OCI-LY1 (cell line): ENCODE measurements around the gene SLC27A2.

Source experiments
- H2AFZ ChIP-seq: fragments of 200-600 bp; sonication (generic), shearing (Covaris generic); 2 replicates; pipeline ENCODE4 v1.6.0; 2014; ENCODE audit warnings: antibody characterized with exemption, mild to moderate bottlenecking, low read length
- H3F3A ChIP-seq: fragments of 200-600 bp; sonication (generic), shearing (Covaris generic); 2 replicates; pipeline ENCODE4 v1.6.0; 2014; ENCODE audit warnings: mild to moderate bottlenecking, antibody characterized with exemption, low read length, moderate library complexity; ENCODE audit not compliant: insufficient read depth
- H3K27ac ChIP-seq: fragments of 200-600 bp; sonication (generic); 2 replicates; pipeline ENCODE4 v1.5.1; 2014; ENCODE audit warnings: low read length, mixed run types, mild to moderate bottlenecking, low read depth; ENCODE audit not compliant: poor library complexity, severe bottlenecking
- H3K27me3 ChIP-seq: fragments of 200-600 bp; sonication (generic); 2 replicates; pipeline ENCODE4 v1.6.0; 2014; ENCODE audit warnings: antibody characterized with exemption, mild to moderate bottlenecking, low read length, moderate library complexity; ENCODE audit not compliant: insufficient read depth
- H3K36me3 ChIP-seq: fragments of 200-600 bp; sonication (generic); 2 replicates; pipeline ENCODE4 v1.6.1; 2014; ENCODE audit warnings: mild to moderate bottlenecking, antibody characterized with exemption, low read length, moderate library complexity, mixed read lengths; ENCODE audit not compliant: insufficient read depth
- H3K4me1 ChIP-seq: fragments of 200-600 bp; sonication (generic); 2 replicates; pipeline ENCODE4 v1.5.1; 2014; ENCODE audit warnings: mild to moderate bottlenecking, low read length, moderate library complexity; ENCODE audit not compliant: insufficient read depth, severe bottlenecking
- H3K4me2 ChIP-seq: fragments of 200-600 bp; sonication (generic), shearing (Covaris generic); 2 replicates; pipeline ENCODE4 v1.6.1; 2014; ENCODE audit warnings: low read length
- H3K4me3 ChIP-seq: fragments of 200-600 bp; sonication (generic); 2 replicates; pipeline ENCODE4 v1.5.1; 2014; ENCODE audit warnings: low read length, low read depth, mild to moderate bottlenecking, mixed read lengths; ENCODE audit not compliant: poor library complexity, severe bottlenecking
- H3K79me2 ChIP-seq: fragments of 200-600 bp; shearing (Covaris generic); 2 replicates; pipeline ENCODE4 v1.6.1; 2016; ENCODE audit warnings: mixed run types, low read length, mixed read lengths; ENCODE audit not compliant: insufficient read depth
- H3K9ac ChIP-seq: fragments of 200-600 bp; sonication (generic), shearing (Covaris generic); 2 replicates; pipeline ENCODE4 v1.6.1; 2014; ENCODE audit warnings: mild to moderate bottlenecking, low read length, mixed read lengths
- H3K9me2 ChIP-seq: fragments of 200-600 bp; sonication (generic), shearing (Covaris generic); 2 replicates; pipeline ENCODE4 v1.6.1; 2014; ENCODE audit warnings: low read depth, mild to moderate bottlenecking, low read length, mixed read lengths
- H3K9me3 ChIP-seq: fragments of 200-600 bp; shearing (Covaris generic); 2 replicates; pipeline ENCODE4 v1.6.1; 2014; ENCODE audit warnings: low read length, mixed read lengths
- H4K20me1 ChIP-seq: fragments of 200-600 bp; sonication (generic), shearing (Covaris generic); 2 replicates; pipeline ENCODE4 v1.6.0; 2016; ENCODE audit warnings: mild to moderate bottlenecking, low read length; ENCODE audit not compliant: insufficient read depth
- EZH2 ChIP-seq: fragments of 200-600 bp; sonication (generic), shearing (Covaris generic); IDR thresholded peaks from 2 replicates; pipeline ENCODE4 v1.8.0; 2017; ENCODE audit warnings: borderline replicate concordance, mixed run types, mild to moderate bottlenecking, antibody characterized with exemption, low read length, moderate library complexity, mixed read lengths
- TF ChIP-seq, protein P1 (sequence below): fragments of 200-600 bp; sonication (generic), shearing (Covaris generic); IDR thresholded peaks from 2 replicates; pipeline ENCODE4 v1.5.1; 2017; ENCODE audit warnings: mild to moderate bottlenecking, antibody characterized with exemption, low read length, moderate library complexity, mixed read lengths

The SLC27A2 gene

GRCh38 chr15:50259276-50259675 is 77.3 kb downstream of the SLC27A2 start:
- no peaks in the 10 kb centered on the region for H3F3A ChIP-seq
- no peak overlapping the region for H3K4me2 ChIP-seq

DNA sequence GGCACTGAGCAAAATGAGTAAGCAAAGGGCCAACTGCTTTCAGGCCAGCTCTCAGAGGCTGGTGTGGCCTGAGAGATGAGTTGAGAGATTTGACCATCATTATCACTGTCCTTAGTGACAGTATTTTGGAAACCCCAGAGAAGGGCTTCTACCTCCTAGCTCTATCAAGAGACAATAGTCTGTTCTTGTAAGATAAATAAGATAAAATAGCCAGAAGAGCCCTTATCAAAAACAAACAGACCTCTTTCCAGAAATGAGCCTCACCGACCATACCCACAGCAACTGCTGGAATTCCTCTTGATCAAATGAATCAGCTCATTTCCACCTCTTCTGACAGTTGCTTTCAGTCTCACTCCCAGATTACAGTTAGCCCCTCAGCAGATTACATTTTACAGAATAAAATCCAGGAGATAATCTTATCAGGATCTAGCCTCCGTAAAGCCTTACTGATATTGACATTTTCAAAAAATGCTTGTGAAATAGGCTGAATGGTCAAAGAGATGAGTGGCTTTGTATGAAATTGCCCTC is 79.0 kb downstream of the SLC27A2 start:
- no peak overlapping the region for H3K27ac ChIP-seq
- no peaks in the 10 kb centered on the region for H4K20me1 ChIP-seq
- H3K79me2 ChIP-seq, result no peaks in the 10 kb centered on the region
- H3K4me2 ChIP-seq, result no peak overlapping the region
- H2AFZ ChIP-seq, result no peak overlapping the region
- no peaks in the 10 kb centered on the region for H3F3A ChIP-seq
- no peak overlapping the region for H3K4me3 ChIP-seq
- H3K9me2 ChIP-seq, result no peaks in the 10 kb centered on the region
- no peaks in the 10 kb centered on the region for H3K4me1 ChIP-seq
- no peaks in the 10 kb centered on the region for H3K9me3 ChIP-seq
- 0 out of 2 replicates have a peak, but pooled peaks cover 4% of the 10 kb centered on the region for H3K27me3 ChIP-seq
- no peak overlapping the region for H3K9ac ChIP-seq
- no peak for TF ChIP-seq EZH2
- TF ChIP-seq, protein P1, sequence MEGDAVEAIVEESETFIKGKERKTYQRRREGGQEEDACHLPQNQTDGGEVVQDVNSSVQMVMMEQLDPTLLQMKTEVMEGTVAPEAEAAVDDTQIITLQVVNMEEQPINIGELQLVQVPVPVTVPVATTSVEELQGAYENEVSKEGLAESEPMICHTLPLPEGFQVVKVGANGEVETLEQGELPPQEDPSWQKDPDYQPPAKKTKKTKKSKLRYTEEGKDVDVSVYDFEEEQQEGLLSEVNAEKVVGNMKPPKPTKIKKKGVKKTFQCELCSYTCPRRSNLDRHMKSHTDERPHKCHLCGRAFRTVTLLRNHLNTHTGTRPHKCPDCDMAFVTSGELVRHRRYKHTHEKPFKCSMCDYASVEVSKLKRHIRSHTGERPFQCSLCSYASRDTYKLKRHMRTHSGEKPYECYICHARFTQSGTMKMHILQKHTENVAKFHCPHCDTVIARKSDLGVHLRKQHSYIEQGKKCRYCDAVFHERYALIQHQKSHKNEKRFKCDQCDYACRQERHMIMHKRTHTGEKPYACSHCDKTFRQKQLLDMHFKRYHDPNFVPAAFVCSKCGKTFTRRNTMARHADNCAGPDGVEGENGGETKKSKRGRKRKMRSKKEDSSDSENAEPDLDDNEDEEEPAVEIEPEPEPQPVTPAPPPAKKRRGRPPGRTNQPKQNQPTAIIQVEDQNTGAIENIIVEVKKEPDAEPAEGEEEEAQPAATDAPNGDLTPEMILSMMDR, result no peak
- H3K36me3 ChIP-seq, result no peaks in the 10 kb centered on the region

More at GRCh38 chr15:50259276-50259675, 77.3 kb downstream of the SLC27A2 start:
- Histone ChIP-seq H3K27me3 (0 out of 2 replicates have a peak, but pooled peaks cover 4% of the 10 kb centered on the region), H3K9me3 (no peaks in the 10 kb centered on the region), H3K27ac (no peak overlapping the region), H3K36me3 (no peaks in the 10 kb centered on the region), H2AFZ (no peak overlapping the region), H3K4me3 (no peak overlapping the region), H4K20me1 (no peaks in the 10 kb centered on the region), H3K9ac (no peak overlapping the region), H3K79me2 (no peaks in the 10 kb centered on the region), H3K9me2 (no peaks in the 10 kb centered on the region), H3K4me1 (no peaks in the 10 kb centered on the region)
- no peak for TF ChIP-seq EZH2
- TF ChIP-seq, protein P1, result no peak

- H3K9me2 ChIP-seq, result no peaks in the 10 kb centered on the region
- no peaks in the 10 kb centered on the region for H3K4me1 ChIP-seq
- H3F3A ChIP-seq, result no peaks in the 10 kb centered on the region
Observed at GRCh38 chr15:50261981-50262380, 80.0 kb downstream of the SLC27A2 start.

More at GRCh38 chr15:50261981-50262380, 80.0 kb downstream of the SLC27A2 start:
- TF ChIP-seq, protein P1, result no peak
- TF ChIP-seq EZH2, result no peak
- H3K9me3 ChIP-seq, result no peaks in the 10 kb centered on the region
- no peaks in the 10 kb centered on the region for H4K20me1 ChIP-seq
- no peak overlapping the region for H2AFZ ChIP-seq
- 0 out of 2 replicates have a peak, but pooled peaks cover 4% of the 10 kb centered on the region for H3K27me3 ChIP-seq
- H3K9ac ChIP-seq, result no peak overlapping the region
- no peak overlapping the region for H3K4me2 ChIP-seq
- H3K36me3 ChIP-seq, result no peaks in the 10 kb centered on the region
- no peak overlapping the region for H3K27ac ChIP-seq
- no peak overlapping the region for H3K4me3 ChIP-seq
- no peaks in the 10 kb centered on the region for H3K79me2 ChIP-seq
